A549 treated with GW870086 at 1 μM for 4 hours (cell line): ENCODE measurements around the gene FAM171A1. TPM values are rescaled to one million over a fixed set of nuclear protein-coding genes. Genes with fewer than 3 reads are reported as not detected.

Experiments
- total RNA-seq: library from RNA; stranded (reverse); fragments of 200-300 nt; extraction: Qiagen RNA extraction; gene quantifications from 5 replicates; pipeline ENCODE4 v1.2.3, GENCODE V29; 2022; ENCODE audit warnings: low read depth

The FAM171A1 gene
- total RNA-seq: 19.7 to 22.7 TPM (median 21.5 TPM) in 5 replicates

GRCh38 chr10:15370856-15371701 lies at the start of gene FAM171A1:
FAM171A1 (minus strand) TSS chr10:15371289; CDS start chr10:15371052, 237 bp downstream.

GRCh38 chr10:15168291-15168785 lies 202.8 kb downstream of the FAM171A1 start, which contains the start of gene NMT2:
NMT2 (minus strand) TSS chr10:15168693; CDS start chr10:15168612, 81 bp downstream.

Other genes with a start within 250 kb of the FAM171A1 start
- 18.7 to 24.2 TPM (median 21.5 TPM) in 5 replicates for gene NMT2, start 202.6 kb downstream of the FAM171A1 start, total RNA-seq